UCSD-AML1 (cell line): Measurements from ENCODE around the gene RASA4B.
"Not testable (repeated sequence)": the region's sequence is repeated elsewhere in the genome, so short reads cannot be mapped to it uniquely, and the experiment has no call there.

ENCODE experiments used
- DNase-seq: peaks from one replicate; lab custom pipeline; 2025; ENCODE audit not compliant: unreplicated experiment; lab: John Stamatoyannopoulos, UW

RASA4B gene

GRCh38 chr7:102511860-102512522 lies 5.6 kb downstream of the RASA4B start:
- DNase-seq = not testable (repeated sequence)

DNA sequence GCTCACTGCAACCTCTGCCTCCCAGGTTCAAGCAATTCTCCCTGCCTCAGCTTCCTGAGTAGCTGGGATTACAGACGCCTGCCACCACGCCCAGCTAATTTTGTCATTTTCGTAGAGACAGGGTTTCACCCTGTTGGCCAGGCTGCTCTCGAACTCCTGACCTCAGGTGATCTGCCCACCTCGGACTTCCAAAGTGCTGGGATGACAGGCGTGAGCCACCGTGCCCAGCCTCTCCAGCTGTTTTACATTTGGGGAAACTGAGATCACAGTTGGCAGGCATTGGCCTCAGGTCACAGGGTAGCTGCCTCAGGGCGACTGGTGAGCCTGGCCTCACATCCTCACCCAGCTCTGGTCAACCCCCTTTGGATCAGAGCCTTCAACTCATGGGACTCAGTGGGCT lies 7.0 kb downstream of the RASA4B start:
- not testable (repeated sequence) for DNase-seq

- DNase-seq = not testable (repeated sequence)
Measured at GRCh38 chr7:102507410-102508088, 10.0 kb downstream of the RASA4B start.

- not testable (repeated sequence) for DNase-seq
Measured at GRCh38 chr7:102505298-102506185, 12.0 kb downstream of the RASA4B start.

GRCh38 chr7:102503141-102503540 lies 14.4 kb downstream of the RASA4B start:
- not testable (repeated sequence) for DNase-seq

DNA sequence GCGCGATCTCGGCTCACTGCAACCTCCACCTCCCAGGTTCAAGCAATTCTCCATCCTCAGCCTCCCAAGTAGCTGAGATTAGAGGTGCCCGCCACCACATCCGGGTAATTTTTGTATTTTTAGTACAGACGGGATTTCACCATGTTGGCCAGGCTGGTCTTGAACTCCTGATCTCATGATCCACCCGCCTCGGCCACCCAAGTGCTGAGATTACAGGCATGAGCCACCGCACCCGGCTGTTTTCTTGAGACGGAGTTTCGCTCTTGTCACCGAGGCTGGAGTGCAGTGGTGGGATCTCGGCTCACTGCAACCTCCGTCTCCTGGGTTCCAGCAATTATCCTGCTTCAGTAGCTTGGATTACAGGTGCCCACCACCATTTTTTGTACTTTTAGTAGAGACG lies 19.3 kb downstream of the RASA4B start:
- DNase-seq = not testable (repeated sequence)

GRCh38 chr7:102497308-102497707 lies 20.3 kb downstream of the RASA4B start:
- not testable (repeated sequence) for DNase-seq

GRCh38 chr7:102496861-102497260 lies 20.7 kb downstream of the RASA4B start:
- not testable (repeated sequence) for DNase-seq

- DNase-seq = not testable (repeated sequence)
Measured at GRCh38 chr7:102494473-102495149, 23.0 kb downstream of the RASA4B start.

- DNase-seq = not testable (repeated sequence)
Measured at GRCh38 chr7:102494026-102494425, 23.6 kb downstream of the RASA4B start.

DNA sequence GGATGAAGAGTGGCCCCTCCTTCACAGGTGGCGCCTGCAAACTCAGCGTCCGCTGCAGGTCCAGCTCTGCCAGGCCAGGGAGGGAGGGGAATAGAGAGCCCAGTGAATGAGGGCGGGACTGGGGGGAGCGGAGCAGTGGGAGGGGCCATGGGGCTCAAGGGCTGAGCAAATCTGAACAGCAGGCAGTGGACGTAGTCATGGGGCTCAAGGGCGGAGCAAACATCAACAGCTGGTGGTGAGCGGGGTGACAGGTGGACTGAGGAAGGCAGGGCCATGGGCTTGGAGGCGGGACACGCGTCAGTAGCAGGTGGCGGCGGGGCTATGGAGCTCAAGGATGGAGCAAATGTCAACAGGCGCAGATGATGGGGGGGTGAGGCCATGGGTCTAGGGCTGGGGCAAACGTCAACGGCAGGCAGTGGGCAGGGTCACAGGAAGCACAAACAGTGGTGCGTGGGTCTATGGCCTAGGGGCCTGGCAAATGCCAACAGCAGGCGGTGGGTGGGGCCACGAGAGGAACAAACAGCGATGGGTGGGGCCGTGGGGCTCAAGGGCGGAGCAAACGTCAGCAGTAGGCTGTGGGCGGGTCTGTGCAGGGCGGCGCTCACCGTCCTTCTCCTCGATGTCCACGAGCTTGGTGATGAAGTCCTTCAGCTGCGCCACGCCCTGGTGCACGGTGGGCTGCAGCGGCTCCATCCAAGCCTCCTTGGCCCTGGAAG lies 24.2 kb downstream of the RASA4B start:
- not testable (repeated sequence) for DNase-seq

GRCh38 chr7:102490529-102491075 lies 27.0 kb downstream of the RASA4B start:
- not testable (repeated sequence) for DNase-seq

- DNase-seq = not testable (repeated sequence)
Measured at GRCh38 chr7:102484317-102484716, 33.3 kb downstream of the RASA4B start.

DNA sequence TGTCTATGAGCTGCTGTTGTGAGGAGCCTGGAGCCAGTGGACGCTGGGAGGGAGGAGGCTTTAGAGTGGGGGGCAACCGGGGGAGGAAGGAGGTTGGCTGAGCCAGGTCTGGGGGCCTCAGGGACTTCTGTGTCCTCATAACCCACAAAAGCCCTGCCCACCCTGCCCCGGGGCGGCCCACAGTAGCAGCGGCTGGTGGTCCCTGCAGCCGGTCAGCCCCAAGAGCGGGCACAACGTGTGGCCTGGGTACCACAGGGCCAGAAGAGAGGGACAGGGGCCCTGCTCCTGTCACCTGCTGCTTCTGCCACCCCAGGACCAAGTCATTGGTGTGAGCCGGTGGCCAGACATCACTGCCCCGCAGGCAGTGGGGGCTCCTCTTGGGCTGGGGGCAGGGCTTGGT lies 35.6 kb downstream of the RASA4B start:
- not testable (repeated sequence) for DNase-seq

DNA sequence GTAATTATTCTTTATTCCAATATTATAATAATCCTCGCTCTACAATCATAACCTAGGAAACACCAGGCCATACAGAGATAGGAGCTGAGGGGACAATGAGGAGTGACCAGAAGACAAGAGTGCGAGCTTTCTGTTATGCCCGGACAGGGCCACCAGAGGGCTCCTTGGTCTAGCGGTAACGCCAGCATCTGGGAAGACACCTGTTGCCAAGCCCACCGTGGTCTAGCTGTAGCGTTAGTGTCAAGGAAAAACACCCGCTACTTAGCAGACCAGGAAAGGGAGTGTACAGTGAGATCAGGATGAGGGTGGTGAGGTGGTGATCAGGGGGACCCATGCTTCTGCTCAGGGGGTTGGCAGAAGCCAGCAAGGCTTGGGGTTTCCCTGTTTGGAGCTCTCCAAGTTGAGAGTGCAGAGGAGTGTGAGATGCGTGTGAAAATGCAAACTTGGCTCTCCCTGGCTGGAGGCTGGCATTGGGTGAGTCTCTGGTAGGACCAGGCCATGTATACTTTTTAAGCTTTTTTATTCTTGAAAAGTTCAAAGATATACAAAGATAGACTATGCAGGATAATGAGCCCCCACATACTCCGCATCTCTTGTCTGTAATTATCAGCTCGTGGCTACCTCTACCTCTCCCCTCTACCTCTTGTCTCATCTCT lies 37.5 kb downstream of the RASA4B start:
- DNase-seq = not testable (repeated sequence)

DNA sequence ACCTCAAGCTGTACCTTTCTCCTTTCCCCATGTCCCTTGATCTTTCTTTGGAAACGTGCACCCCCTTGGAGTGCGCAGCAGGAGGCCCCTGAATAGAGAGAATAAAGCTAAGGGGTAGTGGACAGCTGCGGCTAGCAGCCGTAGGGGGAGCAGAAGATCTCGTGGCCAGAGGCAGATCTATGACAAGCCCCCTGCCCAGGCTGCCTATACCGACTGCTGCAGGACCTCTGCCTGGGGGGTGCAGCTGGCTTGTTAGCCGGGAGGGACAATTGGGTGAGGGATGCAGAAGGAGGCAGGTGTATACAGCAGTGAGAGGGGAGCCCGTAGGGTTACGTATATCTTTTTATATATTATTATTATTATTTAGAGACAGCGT lies 38.4 kb downstream of the RASA4B start:
- not testable (repeated sequence) for DNase-seq

DNA sequence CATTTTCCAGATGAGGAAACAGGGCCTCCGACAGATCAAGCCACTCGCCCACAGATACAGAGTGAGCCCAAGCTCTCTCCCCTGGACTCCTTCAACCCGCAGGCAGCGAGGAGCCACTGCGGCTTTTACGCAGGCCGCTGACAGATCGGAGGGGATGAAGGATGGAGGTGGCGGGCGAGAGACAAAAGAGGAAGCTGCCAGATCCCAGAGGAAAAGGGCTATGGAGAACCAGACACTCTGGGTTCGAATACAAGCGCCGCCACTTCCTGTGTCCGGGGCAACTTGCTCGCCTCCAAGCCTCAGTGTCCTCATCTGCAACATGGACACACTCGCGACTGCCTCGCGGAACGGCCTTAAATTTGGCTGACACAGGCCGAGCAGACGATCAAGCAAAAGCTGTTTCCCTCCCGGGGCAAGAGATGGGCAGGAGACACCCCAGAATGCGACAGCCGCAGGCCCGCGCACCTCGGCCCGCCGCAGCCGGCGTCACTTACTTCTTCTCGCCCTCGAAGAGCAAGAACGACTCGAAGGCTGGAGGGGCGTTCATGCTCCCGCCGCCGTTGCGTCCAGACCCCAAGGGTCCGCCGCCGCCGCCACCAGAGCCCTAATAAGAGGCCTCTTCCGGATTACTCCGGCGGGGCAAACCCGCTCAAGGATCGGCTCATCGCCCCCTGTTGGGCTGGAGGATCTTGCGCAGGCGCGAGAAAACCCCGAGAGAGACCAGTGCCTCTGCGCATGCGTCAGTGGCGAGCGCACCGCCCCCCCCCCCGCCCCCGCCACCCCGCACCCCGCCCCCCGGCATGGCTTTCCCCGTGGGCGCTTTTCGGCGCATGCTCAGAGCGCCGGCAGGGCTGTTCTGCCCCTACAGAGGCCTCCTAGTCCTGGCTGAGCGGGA lies 39.0 kb downstream of the RASA4B start, which contains the start of gene POLR2J:
TSS of gene POLR2J (minus strand) at position 609 of the 895 bp plus-strand sequence. CDS start at position 547, 62 bp downstream.
- not testable (repeated sequence) for DNase-seq

DNA sequence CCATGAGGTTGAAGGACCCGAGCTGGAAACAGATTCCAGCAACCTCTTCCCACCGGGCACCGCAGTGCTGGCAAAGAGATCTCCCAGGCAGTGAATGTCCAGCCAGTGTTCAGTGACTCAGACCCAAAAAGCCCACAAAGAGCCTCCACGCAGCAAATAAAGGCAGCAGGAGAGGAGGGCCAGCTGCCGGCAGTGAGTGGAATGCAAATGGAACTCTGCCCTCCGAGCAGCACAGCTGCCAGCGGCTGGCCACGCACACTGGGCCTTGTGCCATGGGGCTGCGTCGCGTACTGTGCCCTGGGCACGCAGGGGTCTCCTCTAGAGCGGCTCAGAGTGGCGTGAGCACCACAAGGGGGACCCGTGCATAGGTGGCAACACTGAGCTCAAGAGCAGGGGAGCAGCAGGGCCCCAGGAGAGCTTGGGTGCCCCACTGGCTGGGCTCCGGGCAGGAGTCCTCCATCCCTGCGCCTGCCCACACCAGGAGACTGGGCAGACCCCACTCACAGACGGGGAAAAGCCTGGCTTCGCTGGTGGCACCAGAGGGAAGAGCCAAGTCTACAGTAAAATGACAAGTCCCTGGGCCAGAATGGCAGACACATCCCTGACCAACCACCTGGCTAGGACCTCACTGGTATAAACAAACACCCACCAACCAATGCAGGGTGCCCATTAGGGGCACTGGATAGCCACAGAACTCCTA lies 42.7 kb downstream of the RASA4B start:
- not testable (repeated sequence) for DNase-seq
